Stimulated activated naive CD8-positive, alpha-beta T cell treated with anti-CD3 and anti-CD28 coated beads, Interleukin-15, amount 100 ng/mL, for 72 hours (primary cell): ENCODE data around the gene LMTK3.
A peak's percentile ranks its signal among the peaks of the same experiment; 100 is the strongest.
"Not testable (repeated sequence)": the region's sequence is repeated elsewhere in the genome, so short reads cannot be mapped to it uniquely, and the experiment has no call there.

Experiments
- ATAC-seq: fragments of 150-1000 bp; cut with Tn5 transposase; 2 replicates; pipeline ENCODE4 v1.10.0; 2021; ENCODE audit warnings: mild to moderate bottlenecking, moderate library complexity
- DNase-seq, 2 donors: peaks; one replicate each; pipeline ENCODE4 v3.0.0; 2021 to 2022
- H3K27ac Mint-ChIP-seq, 2 donors: one replicate each; pipeline ENCODE4 v1.8.0; 2022; ENCODE audit warnings: mild to moderate bottlenecking in 2 of 2, mixed read lengths in 2 of 2, moderate library complexity in 2 of 2
- H3K27me3 Mint-ChIP-seq: one replicate; pipeline ENCODE4 v1.8.0; 2022; ENCODE audit warnings: mixed read lengths
- H3K4me1 Mint-ChIP-seq: one replicate; pipeline ENCODE4 v1.8.0; 2022; ENCODE audit warnings: mild to moderate bottlenecking, mixed read lengths
- H3K4me3 Mint-ChIP-seq, 2 donors: one replicate each; pipeline ENCODE4 v1.8.0; 2022; ENCODE audit warnings: mild to moderate bottlenecking in 2 of 2, mixed read lengths in 2 of 2, moderate library complexity in 1 of 2
- H3K9me3 Mint-ChIP-seq, 2 donors: one replicate each; pipeline ENCODE4 v1.8.0; 2022; ENCODE audit warnings: mixed read lengths in 2 of 2

Gene LMTK3

DNA sequence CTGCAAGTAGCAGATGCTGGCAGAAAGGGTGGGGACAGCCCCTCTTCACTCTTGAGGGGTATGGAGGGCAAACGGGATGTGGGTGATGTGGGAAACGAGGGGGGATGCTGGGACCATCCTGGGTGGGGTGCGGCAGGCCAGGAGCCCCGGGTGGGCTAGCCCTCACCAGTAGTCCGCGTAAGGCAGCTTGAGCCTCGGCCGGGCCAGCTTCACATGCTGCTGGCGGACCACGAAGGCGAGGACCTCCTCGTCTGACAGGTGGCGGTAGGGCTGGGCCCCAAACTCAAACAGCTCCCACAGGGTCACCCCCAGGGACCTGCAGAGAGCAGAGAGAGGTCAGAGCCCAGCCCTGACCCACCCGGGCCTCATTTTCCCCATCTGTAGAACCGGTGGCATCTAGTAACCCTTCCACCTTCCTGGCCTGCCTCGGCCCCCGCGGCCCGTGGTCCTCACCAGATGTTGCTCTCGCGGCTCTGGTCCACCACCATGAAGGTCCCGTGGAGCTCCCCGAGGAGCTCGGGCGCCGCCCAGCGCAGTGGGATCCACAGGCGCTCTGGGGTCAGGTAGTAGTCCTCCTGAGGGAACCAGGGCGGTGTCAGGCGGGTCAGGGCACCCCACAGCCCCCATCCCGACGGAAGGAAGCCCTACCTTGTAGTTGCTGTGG, 10.7 kb downstream of the LMTK3 start:
- H3K27me3 Mint-ChIP-seq, result peaks cover under 1% of the 10 kb centered on the region
- H3K4me1 Mint-ChIP-seq, result peaks cover 31% of the 10 kb centered on the region
- no peak for DNase-seq

DNA sequence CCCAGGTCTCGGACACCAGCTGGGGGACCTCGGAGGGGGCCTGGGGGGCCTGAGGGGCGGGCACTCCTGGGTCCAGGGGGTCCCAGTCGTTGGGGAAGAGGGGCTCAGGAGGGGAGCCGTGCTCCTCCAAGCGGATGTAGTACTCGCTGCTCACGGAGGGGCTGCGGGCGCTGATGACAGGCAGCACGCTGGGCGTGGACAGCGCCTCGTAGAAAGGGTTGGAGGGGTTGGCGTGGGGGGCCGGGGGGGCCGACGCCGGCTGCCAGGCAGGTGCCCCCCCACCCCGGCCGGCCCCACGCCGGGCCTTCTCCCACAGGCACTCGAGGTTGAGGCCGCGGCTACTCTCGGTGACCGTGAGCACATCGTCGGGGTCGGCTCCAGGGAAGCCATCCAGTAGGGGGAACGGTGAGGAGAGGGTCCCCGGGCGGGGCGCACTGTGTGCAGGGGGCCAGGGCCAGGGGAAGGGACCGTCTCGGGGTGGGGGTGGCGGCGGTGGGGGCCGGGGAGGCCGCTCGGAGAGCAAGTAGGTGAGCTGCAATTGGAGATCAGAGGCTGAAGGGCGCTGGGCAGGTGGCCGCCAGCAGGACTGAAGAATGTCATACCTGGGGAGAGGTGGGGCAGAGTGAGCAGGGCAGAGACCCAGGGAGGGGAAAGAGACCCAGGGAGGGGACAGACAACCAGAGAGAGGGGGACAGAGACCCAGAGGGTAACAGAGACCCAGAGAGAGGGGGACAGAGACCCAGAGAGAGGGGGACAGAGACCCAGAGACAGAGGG, 12.1 kb downstream of the LMTK3 start:
- DNase-seq (no peak), ATAC-seq (no peak)
- H3K4me3 Mint-ChIP-seq, result no peak overlapping the region
- H3K27ac Mint-ChIP-seq, result no peak overlapping the region
- peaks cover 33% of the 10 kb centered on the region for H3K4me1 Mint-ChIP-seq
- H3K27me3 Mint-ChIP-seq, result peaks cover 15% of the 10 kb centered on the region
- H3K9me3 Mint-ChIP-seq, result no peaks in the 10 kb centered on the region

More for the DNA sequence above, 10.7 kb downstream of the LMTK3 start:
- ATAC-seq, result no peak
- Mint-ChIP-seq H3K4me3 (peak overlapping the region; percentile 70 to 83), H3K27ac (no peak overlapping the region), H3K9me3 (no peaks in the 10 kb centered on the region)

DNA sequence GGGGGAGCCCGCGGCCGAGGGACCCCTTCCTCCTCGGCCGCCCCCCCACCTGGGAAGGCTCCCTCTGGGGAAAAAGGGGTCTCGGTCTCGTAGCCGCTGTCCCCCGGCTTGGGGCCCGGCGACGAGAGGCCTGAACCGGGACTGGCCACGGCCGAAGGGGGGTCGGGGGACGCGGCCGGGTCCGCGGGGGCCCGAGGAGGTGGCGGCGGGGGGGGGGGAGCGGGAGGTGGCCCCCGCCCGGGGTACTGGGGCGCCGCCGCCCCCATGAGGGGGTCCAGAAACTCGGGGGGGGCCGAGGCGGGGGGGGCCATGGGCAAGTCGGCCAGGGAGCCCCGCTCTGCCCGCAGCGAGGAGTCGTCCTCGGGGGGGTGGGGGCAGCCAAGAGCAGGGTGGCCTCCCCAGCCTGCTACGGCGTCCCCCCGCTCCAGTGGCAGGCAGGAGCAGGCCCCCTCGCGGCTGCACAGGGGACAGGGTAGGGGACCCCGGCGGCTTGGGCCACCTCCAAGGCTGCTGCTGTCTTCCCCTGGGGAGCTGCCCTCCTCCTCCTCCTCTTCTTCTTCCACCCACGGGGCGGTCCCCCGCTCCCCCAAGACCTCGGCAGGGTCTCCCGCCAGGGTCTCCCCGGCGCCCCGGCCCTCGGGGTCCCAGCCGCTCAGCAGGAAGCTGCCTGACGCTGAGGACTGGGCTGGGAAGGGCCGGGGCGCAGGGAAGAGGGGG, 12.9 kb downstream of the LMTK3 start:
- DNase-seq, result no peak
- peaks cover 22% of the 10 kb centered on the region for H3K27me3 Mint-ChIP-seq
- peaks cover 38% of the 10 kb centered on the region for H3K4me1 Mint-ChIP-seq
- H3K27ac Mint-ChIP-seq, result no peak overlapping the region
- H3K9me3 Mint-ChIP-seq, result no peaks in the 10 kb centered on the region
- no peak overlapping the region for H3K4me3 Mint-ChIP-seq
- ATAC-seq, result peak; percentile 38

DNA sequence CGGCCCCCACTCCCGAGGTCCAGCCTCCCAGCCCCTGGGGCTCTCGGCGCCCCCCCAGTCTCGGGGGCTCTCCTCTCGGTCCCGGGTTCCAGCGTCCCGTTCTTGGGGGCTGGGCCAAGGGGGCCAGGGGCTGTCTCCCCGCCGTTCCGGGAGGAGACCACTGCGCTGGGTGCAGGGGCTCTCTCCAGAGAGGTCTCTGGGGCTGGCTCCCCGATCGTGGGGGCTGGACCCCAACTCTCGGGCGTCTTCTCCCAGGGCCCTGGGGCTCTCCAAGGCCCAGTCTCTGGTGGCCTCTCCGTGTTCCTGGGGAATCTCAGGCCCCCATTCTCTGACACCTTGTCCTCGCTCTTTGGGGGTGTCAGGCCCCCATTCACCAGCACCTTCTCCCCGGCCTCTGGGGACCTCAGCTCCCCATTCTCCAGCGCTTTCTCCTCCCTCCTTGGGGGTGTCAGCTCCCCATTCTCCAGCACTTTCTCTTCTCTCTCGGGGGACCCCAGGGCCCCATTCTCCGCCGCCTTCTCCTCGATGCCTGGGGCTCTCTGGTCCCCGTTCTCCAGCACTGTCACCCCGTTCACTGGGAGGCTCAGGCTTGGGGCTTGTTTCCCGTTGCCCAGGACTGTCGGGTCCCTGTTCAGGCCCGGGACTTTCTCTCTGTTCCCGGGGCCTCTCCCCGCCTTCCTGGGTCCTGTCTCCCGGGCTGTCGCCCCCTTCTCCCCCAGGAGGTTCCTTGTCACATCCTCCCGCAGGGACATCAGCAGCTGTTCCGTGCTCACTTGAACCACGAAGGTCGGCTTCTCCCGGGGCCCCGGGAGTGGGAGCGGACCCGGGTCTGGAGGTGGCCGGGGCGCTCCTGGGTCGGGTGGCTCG, 13.7 kb downstream of the LMTK3 start:
- Mint-ChIP-seq H3K27ac (no peak overlapping the region), H3K9me3 (no peaks in the 10 kb centered on the region), H3K27me3 (peaks cover 22% of the 10 kb centered on the region), H3K4me3 (peak overlapping the region; percentile 32 to 52), H3K4me1 (peaks cover 41% of the 10 kb centered on the region)
- ATAC-seq (no peak), DNase-seq (no peak)

DNA sequence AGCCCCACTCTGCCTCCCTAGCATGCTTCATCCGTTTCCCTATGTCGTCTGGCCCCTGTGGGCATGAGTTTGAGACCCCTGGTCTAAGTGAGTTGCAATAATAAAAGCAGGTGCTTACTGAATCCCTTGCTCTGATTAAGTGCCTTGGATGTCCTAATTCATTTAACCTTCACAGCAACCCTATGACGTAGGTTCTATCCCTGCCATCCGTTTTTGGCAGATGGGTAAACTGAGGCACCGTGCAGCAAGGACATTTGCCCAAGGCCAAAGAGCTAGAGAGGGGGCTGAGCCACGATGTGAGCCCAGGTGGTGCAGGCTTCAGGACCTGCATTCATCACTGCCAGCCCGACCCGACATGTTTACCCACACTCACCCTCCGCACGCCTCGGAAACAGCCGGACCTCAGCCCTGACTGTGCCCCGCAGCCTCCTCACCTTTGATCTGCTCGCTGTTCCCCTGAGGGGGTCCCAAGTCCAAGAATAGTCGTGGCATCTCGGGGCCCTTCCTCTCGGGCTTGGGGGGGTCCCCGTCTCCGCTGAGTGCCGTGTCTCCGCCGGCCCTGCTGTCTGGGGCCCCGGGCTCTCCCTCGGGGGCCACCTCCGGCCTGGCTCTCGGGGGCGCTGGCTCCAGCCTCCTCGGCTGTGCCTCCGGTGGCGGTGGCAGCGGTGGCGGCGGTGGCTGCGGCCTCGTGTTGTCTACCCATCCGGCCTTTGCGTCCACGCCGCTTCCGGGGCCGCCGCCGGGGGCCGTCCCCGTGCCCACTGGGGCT, 14.5 kb downstream of the LMTK3 start:
- peak overlapping the region in 1 of 2 donors; percentile 44 for H3K4me3 Mint-ChIP-seq
- ATAC-seq, result no peak

DNA sequence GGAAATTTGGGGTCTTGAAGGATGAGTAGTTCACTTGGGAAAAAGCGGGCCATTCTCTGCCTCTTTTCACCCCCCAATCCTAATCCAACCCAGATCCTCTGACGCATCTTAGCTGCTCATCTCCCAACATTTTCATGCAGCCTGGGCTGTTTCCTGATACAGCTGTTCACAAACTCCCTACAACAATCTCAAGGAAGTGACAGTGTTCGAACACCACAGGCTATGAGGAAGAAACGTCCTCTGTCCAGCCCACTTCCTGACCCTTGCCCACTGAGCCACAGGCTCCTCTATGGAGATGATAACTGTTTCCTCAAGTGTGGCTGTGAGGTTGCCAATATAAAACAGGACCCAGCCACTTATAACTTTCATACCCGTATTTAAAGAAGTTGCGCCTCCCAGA, 16.2 kb downstream of the LMTK3 start:
- Mint-ChIP-seq H3K27me3 (peaks cover 40% of the 10 kb centered on the region), H3K4me3 (no peak overlapping the region), H3K27ac (no peak overlapping the region), H3K9me3 (no peaks in the 10 kb centered on the region), H3K4me1 (peaks cover 43% of the 10 kb centered on the region)
- DNase-seq (no peak), ATAC-seq (no peak)

More for the DNA sequence above, 14.5 kb downstream of the LMTK3 start:
- H3K9me3 Mint-ChIP-seq, result no peaks in the 10 kb centered on the region
- H3K27me3 Mint-ChIP-seq, result peaks cover 30% of the 10 kb centered on the region
- H3K4me1 Mint-ChIP-seq, result peaks cover 43% of the 10 kb centered on the region
- H3K27ac Mint-ChIP-seq, result peak overlapping the region in 1 of 2 donors; percentile 54
- DNase-seq, result no peak

DNA sequence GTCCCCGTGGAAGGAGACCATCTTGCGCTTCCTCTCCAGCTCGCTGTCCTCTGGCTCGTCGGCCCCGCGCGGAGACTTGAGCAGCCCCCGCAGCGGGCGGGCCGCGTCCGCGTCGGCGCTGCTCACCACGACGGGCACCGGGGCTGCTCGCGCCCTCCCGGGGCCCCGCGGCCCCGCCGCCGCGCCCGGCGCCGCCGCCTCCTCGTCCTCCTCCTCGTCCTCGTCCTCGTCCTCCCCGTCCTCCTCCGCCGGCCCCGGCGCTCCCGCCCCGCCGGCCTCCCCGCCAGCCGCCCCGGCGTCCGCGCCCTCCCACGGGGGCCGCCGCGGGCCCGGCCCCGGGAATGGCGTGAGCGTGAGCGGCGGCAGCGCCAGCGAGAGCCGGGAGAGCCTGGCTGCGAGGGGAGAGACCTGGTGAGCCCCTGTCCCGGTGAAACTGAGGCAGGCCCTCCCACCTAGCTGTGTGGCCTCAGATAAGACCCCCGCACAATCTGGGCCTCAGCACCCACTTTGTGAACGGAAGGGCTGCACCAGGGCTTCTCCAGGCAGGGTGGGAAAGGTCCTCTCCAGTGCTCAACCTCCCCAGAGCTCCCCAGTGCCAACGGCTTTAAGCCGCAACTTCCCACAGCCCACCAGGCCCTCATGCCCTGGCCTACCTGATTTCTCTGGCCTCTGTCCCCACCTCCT, 17.8 kb downstream of the LMTK3 start:
- Mint-ChIP-seq H3K27ac (peak overlapping the region in 1 of 2 donors; percentile 59), H3K9me3 (no peaks in the 10 kb centered on the region), H3K4me3 (peak overlapping the region; percentile 79 to 90), H3K4me1 (peaks cover 48% of the 10 kb centered on the region), H3K27me3 (peaks cover 44% of the 10 kb centered on the region)
- peak; percentile 41 for ATAC-seq
- no peak for DNase-seq

DNA sequence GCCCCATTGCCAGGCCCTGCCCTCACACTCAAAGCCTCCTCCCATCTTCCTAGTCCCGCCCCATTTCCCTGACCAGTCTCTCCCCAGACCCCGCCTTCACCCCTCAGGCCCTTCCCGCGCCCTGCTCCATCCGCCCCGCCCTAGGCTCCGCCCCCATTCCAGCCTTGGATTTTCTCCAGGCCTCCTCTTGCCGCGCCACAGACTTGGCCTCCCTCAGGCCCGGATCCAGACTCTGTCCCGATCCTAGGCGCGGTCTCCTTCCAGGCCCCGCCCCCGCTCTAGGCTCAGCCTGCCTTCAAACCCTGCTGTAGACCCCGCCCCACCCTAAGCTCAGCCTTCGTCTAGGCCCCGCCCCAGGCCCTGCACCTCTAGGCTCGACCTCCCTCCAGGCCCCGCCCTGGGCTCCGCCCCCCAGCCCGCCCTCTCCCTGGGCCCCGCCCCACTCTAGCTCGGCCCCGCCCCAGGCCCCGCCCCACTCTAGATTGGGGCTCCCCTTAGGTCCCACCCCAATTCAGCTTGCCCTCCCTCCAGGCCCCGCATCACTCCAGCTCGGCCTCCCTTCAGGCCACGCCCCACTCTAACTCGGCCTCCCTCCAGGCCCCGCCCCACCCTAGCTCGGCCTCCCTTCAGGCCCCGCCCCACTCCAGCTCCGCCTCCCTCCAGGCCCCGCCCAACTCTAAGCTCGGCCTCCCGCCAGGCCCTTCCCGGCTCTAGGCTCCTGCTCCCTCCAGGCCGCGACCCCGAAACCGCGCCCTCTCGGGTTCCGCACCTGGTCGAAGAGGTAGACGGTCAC, 18.5 kb downstream of the LMTK3 start:
- peaks cover 46% of the 10 kb centered on the region for H3K4me1 Mint-ChIP-seq
- peak overlapping the region in 1 of 2 donors; percentile 28 for H3K27ac Mint-ChIP-seq
- H3K27me3 Mint-ChIP-seq, result peaks cover 44% of the 10 kb centered on the region
- ATAC-seq (peak; percentile 76), DNase-seq (peak; percentile 89)
- peak overlapping the region; percentile 48 to 82 for H3K4me3 Mint-ChIP-seq
- no peaks in the 10 kb centered on the region for H3K9me3 Mint-ChIP-seq

DNA sequence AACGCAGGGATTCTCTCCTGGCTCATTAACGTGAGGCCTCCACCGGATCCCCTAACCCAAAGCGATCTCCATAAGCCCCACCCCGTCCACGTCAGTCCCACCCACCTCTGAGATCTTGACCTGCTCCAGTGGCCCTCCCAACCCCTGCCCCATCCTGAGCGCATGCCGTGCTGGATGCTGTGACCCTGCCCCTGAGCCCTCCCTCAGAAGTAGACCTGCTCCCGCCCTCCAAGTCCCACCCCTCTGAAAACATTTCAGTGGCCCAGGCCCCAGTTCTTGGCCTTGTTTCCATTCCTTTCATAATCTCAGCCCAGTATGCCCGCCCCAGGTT, 19.9 kb downstream of the LMTK3 start:
- Mint-ChIP-seq H3K27me3 (peaks cover 44% of the 10 kb centered on the region), H3K4me3 (peak overlapping the region; percentile 62 to 71)
- no peak for ATAC-seq

DNA sequence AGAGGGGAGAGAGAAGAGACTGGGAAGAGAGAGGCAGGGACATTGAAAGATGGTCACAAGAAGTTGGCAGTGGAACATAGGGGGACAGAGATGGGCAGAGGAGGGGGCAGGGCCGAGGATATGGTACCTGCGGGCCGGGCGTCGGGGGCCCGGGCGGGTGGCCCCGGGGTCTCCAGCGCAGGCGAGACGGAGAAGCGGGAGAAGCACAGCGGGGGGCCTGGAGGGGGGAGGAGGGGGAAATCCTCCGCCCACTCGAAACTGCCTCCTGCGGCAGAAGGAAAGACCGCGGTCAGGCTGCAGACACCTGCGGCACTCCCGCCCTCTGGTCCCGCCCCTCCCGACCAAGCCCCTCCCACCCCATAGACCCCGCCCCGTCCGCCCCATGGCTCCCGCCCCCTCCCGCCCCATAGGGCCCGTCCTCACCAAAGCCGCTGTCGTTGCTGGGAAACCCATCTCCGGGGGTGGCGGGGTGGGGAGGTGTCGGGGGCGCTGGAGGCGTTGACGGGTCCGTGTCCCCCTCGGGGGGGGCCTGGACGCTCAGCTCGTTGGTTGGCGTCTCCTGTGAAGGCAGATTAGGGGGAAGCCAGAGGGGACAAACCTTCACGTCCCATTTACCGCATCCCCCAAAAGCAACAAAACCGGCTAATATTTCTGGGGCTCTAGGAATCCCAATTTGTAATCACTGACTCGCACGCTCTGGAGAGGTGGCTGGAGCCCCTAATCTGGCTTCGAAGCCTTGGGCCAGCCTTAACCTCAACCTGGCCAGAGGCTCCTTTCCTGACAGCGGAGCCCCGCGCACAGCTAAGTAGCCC, 20.4 kb downstream of the LMTK3 start:
- Mint-ChIP-seq H3K27me3 (peaks cover 44% of the 10 kb centered on the region), H3K4me3 (peak overlapping the region; percentile 62 to 71), H3K9me3 (no peaks in the 10 kb centered on the region), H3K4me1 (peaks cover 43% of the 10 kb centered on the region), H3K27ac (peak overlapping the region in 1 of 2 donors; percentile 69)
- peak; percentile 51 for DNase-seq
- peak; percentile 39 for ATAC-seq

More for the DNA sequence above, 19.9 kb downstream of the LMTK3 start:
- Mint-ChIP-seq H3K9me3 (no peaks in the 10 kb centered on the region), H3K27ac (peak overlapping the region in 1 of 2 donors; percentile 69), H3K4me1 (peaks cover 43% of the 10 kb centered on the region)
- no peak for DNase-seq

DNA sequence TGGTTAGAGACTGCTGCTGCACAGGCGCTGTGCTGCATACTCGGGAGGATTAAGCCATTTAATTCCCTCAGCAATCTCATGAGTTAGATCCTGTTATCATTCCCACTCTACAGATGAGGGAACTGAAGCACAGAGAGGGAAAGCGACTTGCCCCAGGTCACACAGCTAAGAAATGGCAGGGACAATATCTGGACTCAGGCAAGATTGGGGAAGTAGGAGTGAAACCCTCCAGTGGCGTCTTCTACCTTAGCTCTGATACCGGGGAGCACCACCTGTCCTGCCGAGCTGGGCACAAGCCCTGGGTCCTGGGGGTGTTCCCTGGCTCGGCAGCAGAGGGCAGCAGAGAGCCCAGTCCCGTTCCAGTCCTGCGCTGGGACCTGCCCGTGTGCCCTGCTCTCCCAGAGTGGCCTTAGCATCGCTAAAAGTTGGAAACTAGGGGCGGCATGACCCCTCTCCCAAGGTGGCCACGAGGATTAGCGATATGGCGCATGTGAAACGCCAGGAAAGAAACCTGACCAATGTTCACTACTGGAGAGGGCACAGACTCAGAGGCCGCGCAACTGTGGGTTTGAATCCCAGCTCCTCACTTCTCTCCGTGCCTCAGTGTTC, 21.9 kb downstream of the LMTK3 start:
- peak; percentile 53 for ATAC-seq
- peaks cover 30% of the 10 kb centered on the region for H3K27me3 Mint-ChIP-seq
- DNase-seq, result peak; percentile 82 to 84
- H3K9me3 Mint-ChIP-seq, result no peaks in the 10 kb centered on the region
- peaks cover 43% of the 10 kb centered on the region for H3K4me1 Mint-ChIP-seq
- no peak overlapping the region for H3K27ac Mint-ChIP-seq
- H3K4me3 Mint-ChIP-seq, result no peak overlapping the region

DNA sequence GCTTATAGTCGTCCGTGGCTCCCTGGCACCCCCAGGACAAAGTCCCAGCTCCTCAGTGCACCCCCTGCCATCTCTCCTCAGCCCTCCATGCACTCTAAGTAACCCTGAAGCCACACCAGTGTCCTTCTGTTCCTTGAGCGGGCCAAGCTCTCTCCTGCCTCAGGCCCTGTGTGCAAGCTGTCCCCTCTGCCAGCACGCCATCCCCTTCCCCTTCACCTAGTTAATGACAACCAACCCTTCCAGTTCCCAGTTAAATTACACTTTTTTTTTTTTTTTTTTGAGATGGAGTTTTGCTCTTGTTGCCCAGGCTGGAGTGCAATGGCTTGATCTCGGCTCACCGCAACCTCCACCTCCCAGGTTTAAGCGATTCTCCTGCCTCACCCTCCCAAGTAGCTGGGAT, 23.2 kb downstream of the LMTK3 start:
- not testable (repeated sequence) for ATAC-seq, H3K27ac Mint-ChIP-seq, DNase-seq, H3K4me3 Mint-ChIP-seq, H3K9me3 Mint-ChIP-seq
- Mint-ChIP-seq H3K4me1 (peaks cover 35% of the 10 kb centered on the region), H3K27me3 (peaks cover 22% of the 10 kb centered on the region)
